ENCODE results near the gene DNAJC2.
"Not testable (repeated sequence)": the region's sequence is repeated elsewhere in the genome, so short reads cannot be mapped to it uniquely, and the experiment has no call there.

DNA sequence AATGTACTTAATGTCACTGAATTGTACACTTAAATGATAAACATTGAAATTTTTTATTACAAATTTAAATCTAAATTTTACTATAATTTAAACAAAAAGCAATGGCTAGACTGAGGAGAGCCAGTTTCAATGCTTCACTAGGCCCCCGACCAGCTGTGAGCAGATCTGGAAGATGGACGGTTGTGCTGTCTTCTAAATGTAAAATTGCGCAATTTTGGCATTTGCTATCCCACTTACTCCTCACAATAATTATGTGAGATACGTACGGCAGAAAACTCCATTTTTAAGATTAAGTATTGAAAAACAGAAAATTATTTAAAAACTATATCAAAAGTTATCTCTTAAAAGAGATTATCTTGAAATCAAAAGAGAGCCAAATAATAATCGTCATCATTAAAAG lies 71.2 kb downstream of the DNAJC2 start:
- TF ChIP-seq, protein P1, sequence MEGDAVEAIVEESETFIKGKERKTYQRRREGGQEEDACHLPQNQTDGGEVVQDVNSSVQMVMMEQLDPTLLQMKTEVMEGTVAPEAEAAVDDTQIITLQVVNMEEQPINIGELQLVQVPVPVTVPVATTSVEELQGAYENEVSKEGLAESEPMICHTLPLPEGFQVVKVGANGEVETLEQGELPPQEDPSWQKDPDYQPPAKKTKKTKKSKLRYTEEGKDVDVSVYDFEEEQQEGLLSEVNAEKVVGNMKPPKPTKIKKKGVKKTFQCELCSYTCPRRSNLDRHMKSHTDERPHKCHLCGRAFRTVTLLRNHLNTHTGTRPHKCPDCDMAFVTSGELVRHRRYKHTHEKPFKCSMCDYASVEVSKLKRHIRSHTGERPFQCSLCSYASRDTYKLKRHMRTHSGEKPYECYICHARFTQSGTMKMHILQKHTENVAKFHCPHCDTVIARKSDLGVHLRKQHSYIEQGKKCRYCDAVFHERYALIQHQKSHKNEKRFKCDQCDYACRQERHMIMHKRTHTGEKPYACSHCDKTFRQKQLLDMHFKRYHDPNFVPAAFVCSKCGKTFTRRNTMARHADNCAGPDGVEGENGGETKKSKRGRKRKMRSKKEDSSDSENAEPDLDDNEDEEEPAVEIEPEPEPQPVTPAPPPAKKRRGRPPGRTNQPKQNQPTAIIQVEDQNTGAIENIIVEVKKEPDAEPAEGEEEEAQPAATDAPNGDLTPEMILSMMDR (IDR thresholded peaks at IDR 0.05; ENCODE audit: poor library complexity, severe bottlenecking): not testable (repeated sequence)
- TF ChIP-seq EZH2 (IDR thresholded peaks at IDR 0.05; ENCODE audit: borderline replicate concordance, insufficient read depth, low read length, poor library complexity, severe bottlenecking); EP300 (conservative IDR thresholded peaks at IDR 0.05; ENCODE audit: poor library complexity, severe bottlenecking); POLR2AphosphoS5 (IDR thresholded peaks at IDR 0.05); SMC3 (conservative IDR thresholded peaks at IDR 0.05; ENCODE audit: poor library complexity); RAD21 (conservative IDR thresholded peaks at IDR 0.05); MXI1 (conservative IDR thresholded peaks at IDR 0.05; ENCODE audit: poor library complexity, severe bottlenecking); TAF1 (IDR thresholded peaks at IDR 0.05; ENCODE audit: low read depth): not testable (repeated sequence)
- TF ChIP-seq, protein P2, sequence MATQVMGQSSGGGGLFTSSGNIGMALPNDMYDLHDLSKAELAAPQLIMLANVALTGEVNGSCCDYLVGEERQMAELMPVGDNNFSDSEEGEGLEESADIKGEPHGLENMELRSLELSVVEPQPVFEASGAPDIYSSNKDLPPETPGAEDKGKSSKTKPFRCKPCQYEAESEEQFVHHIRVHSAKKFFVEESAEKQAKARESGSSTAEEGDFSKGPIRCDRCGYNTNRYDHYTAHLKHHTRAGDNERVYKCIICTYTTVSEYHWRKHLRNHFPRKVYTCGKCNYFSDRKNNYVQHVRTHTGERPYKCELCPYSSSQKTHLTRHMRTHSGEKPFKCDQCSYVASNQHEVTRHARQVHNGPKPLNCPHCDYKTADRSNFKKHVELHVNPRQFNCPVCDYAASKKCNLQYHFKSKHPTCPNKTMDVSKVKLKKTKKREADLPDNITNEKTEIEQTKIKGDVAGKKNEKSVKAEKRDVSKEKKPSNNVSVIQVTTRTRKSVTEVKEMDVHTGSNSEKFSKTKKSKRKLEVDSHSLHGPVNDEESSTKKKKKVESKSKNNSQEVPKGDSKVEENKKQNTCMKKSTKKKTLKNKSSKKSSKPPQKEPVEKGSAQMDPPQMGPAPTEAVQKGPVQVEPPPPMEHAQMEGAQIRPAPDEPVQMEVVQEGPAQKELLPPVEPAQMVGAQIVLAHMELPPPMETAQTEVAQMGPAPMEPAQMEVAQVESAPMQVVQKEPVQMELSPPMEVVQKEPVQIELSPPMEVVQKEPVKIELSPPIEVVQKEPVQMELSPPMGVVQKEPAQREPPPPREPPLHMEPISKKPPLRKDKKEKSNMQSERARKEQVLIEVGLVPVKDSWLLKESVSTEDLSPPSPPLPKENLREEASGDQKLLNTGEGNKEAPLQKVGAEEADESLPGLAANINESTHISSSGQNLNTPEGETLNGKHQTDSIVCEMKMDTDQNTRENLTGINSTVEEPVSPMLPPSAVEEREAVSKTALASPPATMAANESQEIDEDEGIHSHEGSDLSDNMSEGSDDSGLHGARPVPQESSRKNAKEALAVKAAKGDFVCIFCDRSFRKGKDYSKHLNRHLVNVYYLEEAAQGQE (IDR thresholded peaks at IDR 0.05; ENCODE audit: borderline replicate concordance): not testable (repeated sequence)
